Suprapubic skin (tissue), 4 donors: Measurements from ENCODE around the gene KCNMB1. TPM values are rescaled to one million over a fixed set of nuclear protein-coding genes. Genes with fewer than 3 reads are reported as not detected.

ENCODE experiments used
- DNase-seq, 2 donors: peaks; one replicate each; pipeline ENCODE4 v3.0.0-alpha.2; 2019; ENCODE audit warnings: low spot score in 2 of 2
- H3K27ac ChIP-seq: fragments of 200-600 bp; sonication (generic); one replicate; pipeline ENCODE4 v1.5.1; 2019
- H3K27me3 ChIP-seq: fragments of 200-600 bp; sonication (generic); one replicate; pipeline ENCODE4 v1.5.1; 2019
- H3K36me3 ChIP-seq: fragments of 200-600 bp; sonication (generic); one replicate; pipeline ENCODE4 v1.5.1; 2019
- H3K4me1 ChIP-seq: fragments of 200-600 bp; sonication (generic); one replicate; pipeline ENCODE4 v1.5.1; 2019
- H3K4me3 ChIP-seq: fragments of 200-600 bp; sonication (generic); one replicate; pipeline ENCODE4 v1.5.1; 2019; ENCODE audit warnings: mild to moderate bottlenecking
- H3K9me3 ChIP-seq: fragments of 200-600 bp; sonication (generic); one replicate; pipeline ENCODE4 v1.5.1; 2019
- CTCF ChIP-seq, 2 donors: fragments of 200-600 bp in 1 of 2; fragments of 450-650 bp in 1 of 2; sonication (generic) in 1 of 2; IDR thresholded peaks; one replicate each; pipeline ENCODE4 v1.5.1; 2016 to 2019; ENCODE audit warnings: antibody characterized with exemption in 2 of 2, mild to moderate bottlenecking in 1 of 2, moderate library complexity in 1 of 2
- EP300 ChIP-seq: sonication (generic); formaldehyde crosslinking; IDR thresholded peaks from one replicate; pipeline ENCODE4 v1.6.1; 2017; ENCODE audit warnings: antibody characterized with exemption
- POLR2A ChIP-seq, 2 donors: fragments of 450-650 bp; IDR thresholded peaks; one replicate each; pipeline ENCODE4 v1.6.1; 2017; ENCODE audit warnings: antibody characterized with exemption in 2 of 2, mild to moderate bottlenecking in 2 of 2, moderate library complexity in 2 of 2
- POLR2AphosphoS5 ChIP-seq, 3 donors: sonication (generic); formaldehyde crosslinking; IDR thresholded peaks; one replicate each; pipeline ENCODE4 v1.6.1; 2017; ENCODE audit warnings: antibody characterized with exemption in 3 of 3
- WGBS: methylation state at CpG from one replicate; pipeline ENCODE4 v1.1.5; 2018; 5-methylcytosine and 5-hydroxymethylcytosine counted together
- total RNA-seq, 4 donors: library from RNA; depleted of rRNA; stranded (reverse); fragments of >200 nt; gene quantifications; one replicate each; pipeline ENCODE4 v1.1.0, GENCODE V29; 2016

KCNMB1 gene
- total RNA-seq, 4 donors from 2014 or later: 1.3 to 3.7 (median 1.9) TPM

GRCh38 chr5:170390472-170390871 is 1.3 kb upstream of the KCNMB1 start:
- Histone ChIP-seq H3K36me3 (no peaks in the 10 kb centered on the region), H3K27me3 (peaks cover 7% of the 10 kb centered on the region), H3K9me3 (no peaks in the 10 kb centered on the region), H3K4me1 (peaks cover 8% of the 10 kb centered on the region), H3K4me3 (no peak overlapping the region), H3K27ac (no peak overlapping the region)
- DNase-seq: no peak
- TF ChIP-seq CTCF (IDR thresholded peaks at IDR 0.05): no peak
- TF ChIP-seq POLR2AphosphoS5 (IDR thresholded peaks at IDR 0.05): no peak
- TF ChIP-seq EP300: no peak
- TF ChIP-seq POLR2A (IDR thresholded peaks at IDR 0.05): no peak
- WGBS: 96% methylated on average over 4 of the region's 5 CpGs

GRCh38 chr5:170389550-170389892 is 354 bp upstream of the KCNMB1 start:
- peaks cover 8% of the 10 kb centered on the region for H3K4me1 ChIP-seq
- H3K27me3 ChIP-seq: peaks cover 4% of the 10 kb centered on the region
- H3K4me3 ChIP-seq: peak overlapping the region; percentile 33
- no peaks in the 10 kb centered on the region for H3K9me3 ChIP-seq
- no peak for TF ChIP-seq POLR2AphosphoS5 (IDR thresholded peaks at IDR 0.05)
- no peak for TF ChIP-seq CTCF (IDR thresholded peaks at IDR 0.05)
- TF ChIP-seq POLR2A (IDR thresholded peaks at IDR 0.05): no peak
- no peak for TF ChIP-seq EP300
- 29% methylated on average over 4 of the region's 4 CpGs for WGBS
- H3K36me3 ChIP-seq: no peaks in the 10 kb centered on the region
- peak overlapping the region; percentile 52 for H3K27ac ChIP-seq
- DNase-seq: no peak

GRCh38 chr5:170387775-170388639 is 1.2 kb downstream of the KCNMB1 start:
- TF ChIP-seq POLR2A (IDR thresholded peaks at IDR 0.05): no peak
- no peak for TF ChIP-seq EP300
- no peak for TF ChIP-seq POLR2AphosphoS5 (IDR thresholded peaks at IDR 0.05)
- no peak for TF ChIP-seq CTCF (IDR thresholded peaks at IDR 0.05)
- Histone ChIP-seq H3K27me3 (peaks cover 4% of the 10 kb centered on the region), H3K4me3 (peak overlapping the region; percentile 33), H3K36me3 (no peaks in the 10 kb centered on the region), H3K27ac (no peak overlapping the region), H3K9me3 (no peaks in the 10 kb centered on the region), H3K4me1 (peaks cover 8% of the 10 kb centered on the region)
- no peak for DNase-seq
- 65% methylated on average over 6 of the region's 6 CpGs for whole genome bisulfite sequencing

GRCh38 chr5:170386743-170387395 is 2.3 kb downstream of the KCNMB1 start:
- no peak for DNase-seq
- H3K4me3 ChIP-seq: no peak overlapping the region
- 80% methylated on average over 8 of the region's 8 CpGs for WGBS

More at GRCh38 chr5:170386743-170387395, 2.3 kb downstream of the KCNMB1 start:
- no peaks in the 10 kb centered on the region for H3K36me3 ChIP-seq
- H3K9me3 ChIP-seq: no peaks in the 10 kb centered on the region
- H3K4me1 ChIP-seq: peaks cover 8% of the 10 kb centered on the region
- peaks cover 4% of the 10 kb centered on the region for H3K27me3 ChIP-seq
- no peak for TF ChIP-seq POLR2A (IDR thresholded peaks at IDR 0.05)
- TF ChIP-seq EP300: no peak
- no peak for TF ChIP-seq POLR2AphosphoS5 (IDR thresholded peaks at IDR 0.05)
- TF ChIP-seq CTCF (IDR thresholded peaks at IDR 0.05): no peak
- no peak overlapping the region for H3K27ac ChIP-seq
